Suprapubic skin (tissue), 4 donors: ENCODE results near the gene CDH13.

Experiments used
- CTCF ChIP-seq, 2 donors: fragments of 200-600 bp in 1 of 2; fragments of 450-650 bp in 1 of 2; sonication (generic) in 1 of 2; IDR thresholded peaks; one replicate each; pipeline ENCODE4 v1.5.1; 2016 to 2019; ENCODE audit warnings: antibody characterized with exemption in 2 of 2, mild to moderate bottlenecking in 1 of 2, moderate library complexity in 1 of 2
- EP300 ChIP-seq: sonication (generic); formaldehyde crosslinking; IDR thresholded peaks from one replicate; pipeline ENCODE4 v1.6.1; 2017; ENCODE audit warnings: antibody characterized with exemption
- POLR2A ChIP-seq, 2 donors: fragments of 450-650 bp; IDR thresholded peaks; one replicate each; pipeline ENCODE4 v1.6.1; 2017; ENCODE audit warnings: antibody characterized with exemption in 2 of 2, mild to moderate bottlenecking in 2 of 2, moderate library complexity in 2 of 2
- POLR2AphosphoS5 ChIP-seq, 3 donors: sonication (generic); formaldehyde crosslinking; IDR thresholded peaks; one replicate each; pipeline ENCODE4 v1.6.1; 2017; ENCODE audit warnings: antibody characterized with exemption in 3 of 3

GRCh38 chr16:83792391-83792790 lies 1165.6 kb downstream of the CDH13 start:
- TF ChIP-seq CTCF (IDR thresholded peaks at IDR 0.05): no peak
- no peak for TF ChIP-seq POLR2A (IDR thresholded peaks at IDR 0.05)
- TF ChIP-seq EP300: no peak
- TF ChIP-seq POLR2AphosphoS5 (IDR thresholded peaks at IDR 0.05): no peak
